ENCODE data around the gene C1QB.

Gene C1QB

GRCh38 chr1:22683547-22683946 is 30.5 kb downstream of the C1QB start:
- no peaks in the 10 kb centered on the region for H3K36me3 ChIP-seq

GRCh38 chr1:22685591-22686059 is 32.6 kb downstream of the C1QB start:
- Histone ChIP-seq H3K36me3 (no peaks in the 10 kb centered on the region), H3K27me3 (ENCODE audit: insufficient read depth, low read depth, severe bottlenecking) (no peaks in the 10 kb centered on the region), H3K9me3 (ENCODE audit: severe bottlenecking) (no peaks in the 10 kb centered on the region), H3K4me3 (ENCODE audit: low read depth, low read length) (no peak overlapping the region), H3K27ac (peak overlapping the region; percentile 42; the same call in 1 of the 2 replicates)
- DNase-seq: no peak
- no peak for TF ChIP-seq CTCF (IDR thresholded peaks at IDR 0.05; ENCODE audit: low read depth, low read length)

More at GRCh38 chr1:22683547-22683946, 30.5 kb downstream of the C1QB start:
- TF ChIP-seq CTCF (IDR thresholded peaks at IDR 0.05; ENCODE audit: low read depth, low read length): no peak
- DNase-seq: no peak
- H3K27me3 ChIP-seq (ENCODE audit: insufficient read depth, low read depth, severe bottlenecking): no peaks in the 10 kb centered on the region
- H3K27ac ChIP-seq: peak overlapping the region; percentile 4; the same call in 1 of the 2 replicates
- no peak overlapping the region for H3K4me3 ChIP-seq (ENCODE audit: low read depth, low read length)
- no peaks in the 10 kb centered on the region for H3K9me3 ChIP-seq (ENCODE audit: severe bottlenecking)

GRCh38 chr1:22687191-22687590 is 34.2 kb downstream of the C1QB start:
- H3K36me3 ChIP-seq: no peaks in the 10 kb centered on the region
- no peak for DNase-seq
- no peaks in the 10 kb centered on the region for H3K9me3 ChIP-seq (ENCODE audit: severe bottlenecking)
- H3K27me3 ChIP-seq (ENCODE audit: insufficient read depth, low read depth, severe bottlenecking): no peaks in the 10 kb centered on the region
- no peak for TF ChIP-seq CTCF (IDR thresholded peaks at IDR 0.05; ENCODE audit: low read depth, low read length)
- no peak overlapping the region for H3K4me3 ChIP-seq (ENCODE audit: low read depth, low read length)
- no peak overlapping the region for H3K27ac ChIP-seq

GRCh38 chr1:22688466-22688865 is 35.4 kb downstream of the C1QB start:
- Histone ChIP-seq H3K27ac (no peak overlapping the region), H3K9me3 (ENCODE audit: severe bottlenecking) (no peaks in the 10 kb centered on the region), H3K4me3 (ENCODE audit: low read depth, low read length) (no peak overlapping the region)

GRCh38 chr1:22689505-22689904 is 36.5 kb downstream of the C1QB start:
- H3K36me3 ChIP-seq: no peaks in the 10 kb centered on the region
- no peak overlapping the region for H3K4me3 ChIP-seq (ENCODE audit: low read depth, low read length)
- no peaks in the 10 kb centered on the region for H3K27me3 ChIP-seq (ENCODE audit: insufficient read depth, low read depth, severe bottlenecking)
- no peak for DNase-seq
- no peak for TF ChIP-seq CTCF (IDR thresholded peaks at IDR 0.05; ENCODE audit: low read depth, low read length)
- H3K27ac ChIP-seq: no peak overlapping the region
- H3K9me3 ChIP-seq (ENCODE audit: severe bottlenecking): no peaks in the 10 kb centered on the region

More at GRCh38 chr1:22688466-22688865, 35.4 kb downstream of the C1QB start:
- no peaks in the 10 kb centered on the region for H3K27me3 ChIP-seq (ENCODE audit: insufficient read depth, low read depth, severe bottlenecking)
- no peaks in the 10 kb centered on the region for H3K36me3 ChIP-seq
- no peak for TF ChIP-seq CTCF (IDR thresholded peaks at IDR 0.05; ENCODE audit: low read depth, low read length)
- DNase-seq: no peak

All from WERI-Rb-1 (cell line).